ENCODE results near the gene ZCCHC14.

DNA sequence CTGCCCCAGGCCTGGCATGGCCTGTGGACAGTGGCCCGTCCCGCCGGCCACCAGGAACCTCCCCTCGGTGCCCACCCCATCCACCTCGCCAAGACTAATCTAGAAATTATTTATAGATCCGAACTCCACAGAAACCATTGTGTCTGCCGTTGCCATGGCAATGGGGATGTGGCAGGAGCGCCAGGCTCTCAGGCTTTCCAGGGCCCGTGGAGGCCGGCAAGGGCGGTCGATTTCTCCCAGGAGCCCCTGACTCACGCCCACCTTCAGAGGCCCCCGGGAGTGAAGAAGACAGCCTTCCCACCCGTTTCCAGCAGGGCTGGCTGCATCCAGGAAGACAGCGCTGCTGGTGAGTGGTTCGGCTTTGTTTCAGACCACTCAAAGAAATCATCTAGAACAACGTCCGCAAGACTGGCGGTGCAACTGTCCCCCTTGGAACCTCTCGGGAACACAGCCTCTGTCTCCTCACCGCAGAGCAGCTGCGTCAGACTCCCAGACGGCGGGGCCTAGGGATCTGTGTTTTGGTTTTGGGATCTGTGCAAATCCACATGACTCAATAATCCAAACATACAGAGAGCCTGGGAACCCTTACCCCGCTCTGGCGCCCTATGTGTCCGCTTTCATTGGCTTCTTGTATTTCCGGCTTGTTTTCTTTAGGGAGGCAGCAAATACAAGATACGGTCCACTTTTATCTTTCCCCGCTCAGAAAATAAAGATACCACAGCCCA is 48.5 kb upstream of the ZCCHC14 start:
- TF ChIP-seq BCL11A (IDR thresholded peaks at IDR 0.05; ENCODE audit: low read depth in 2 of 2, low read length in 2 of 2) (no peak), CTCF (IDR thresholded peaks at IDR 0.05; ENCODE audit: control extremely low read depth in 1 of 3, insufficient read depth in 1 of 3, low read depth in 1 of 3, low read length in 3 of 3) (no peak), HDAC2 (IDR thresholded peaks at IDR 0.05; ENCODE audit: borderline replicate concordance in 1 of 2, low read depth in 2 of 2, low read length in 2 of 2) (no peak), EZH2 (IDR thresholded peaks at IDR 0.05; ENCODE audit: low read depth, low read length, severe bottlenecking) (no peak), POLR2A (IDR thresholded peaks at IDR 0.05; ENCODE audit: control extremely low read depth in 1 of 2, low read depth in 2 of 2, low read length in 2 of 2) (no peak), MAFK (IDR thresholded peaks at IDR 0.05; ENCODE audit: low read depth, low read length) (no peak), EP300 (IDR thresholded peaks at IDR 0.05; ENCODE audit: borderline replicate concordance in 1 of 2, low read depth in 2 of 2, low read length in 2 of 2) (no peak), NANOG (IDR thresholded peaks at IDR 0.05; ENCODE audit: insufficient read depth, low read depth, low read length, poor library complexity, severe bottlenecking) (no peak), CBX5 (IDR thresholded peaks at IDR 0.05; ENCODE audit: low read depth, low read length) (no peak), CREB1 (IDR thresholded peaks at IDR 0.05) (no peak), SRF (IDR thresholded peaks at IDR 0.05; ENCODE audit: low read depth, low read length) (no peak), RAD21 (IDR thresholded peaks at IDR 0.05 in 1 of 2, conservative IDR thresholded peaks at IDR 0.05 in 1 of 2; ENCODE audit: low read depth in 2 of 2, low read length in 2 of 2) (no peak), PHF8 (conservative IDR thresholded peaks at IDR 0.05; ENCODE audit: low read depth, low read length) (no peak), NRF1 (IDR thresholded peaks at IDR 0.05; ENCODE audit: low read depth, low read length) (no peak)
